Measurements from ENCODE around the gene SERPINA5. TPM values are rescaled to one million over a fixed set of nuclear protein-coding genes. Genes with fewer than 3 reads are reported as not detected.

Gene SERPINA5
- total RNA-seq, 1 experiment from 2014 or later = 0.35 TPM

GRCh38 chr14:94571950-94572349 lies 9.3 kb upstream of the SERPINA5 start:
- CTCF ChIA-PET = interaction anchor here (4.8 kb wide), 1 partner anchor 23 kb away, joined by 31 read pairs; no protein-coding TSS in a partner anchor
- H3K4me3 Mint-ChIP-seq (ENCODE audit: unreplicated experiment) = no peak overlapping the region
- intact Hi-C loops (cut with micrococcal nuclease) = no loop called here
- no peak for TF ChIP-seq CTCF (IDR thresholded peaks at IDR 0.05; ENCODE audit: unreplicated experiment)
- BruUV-seq (replicated peaks) = no TSS peak
- peaks cover 8% of the 10 kb centered on the region for H3K4me1 Mint-ChIP-seq (ENCODE audit: insufficient read depth, unreplicated experiment)
- DNase-seq (ENCODE audit: unreplicated experiment) = peak; percentile 75
- H3K27me3 Mint-ChIP-seq (ENCODE audit: insufficient read depth, unreplicated experiment) = no peaks in the 10 kb centered on the region
- peak overlapping the region; percentile 4 for H3K27ac Mint-ChIP-seq (ENCODE audit: low read depth, unreplicated experiment)
- H3K9me3 Mint-ChIP-seq (ENCODE audit: unreplicated experiment) = no peaks in the 10 kb centered on the region
- POLR2A ChIA-PET = no interaction called here
- H3K36me3 Mint-ChIP-seq (ENCODE audit: insufficient read depth, unreplicated experiment) = no peaks in the 10 kb centered on the region

- Mint-ChIP-seq H3K4me3 (ENCODE audit: unreplicated experiment) (no peak overlapping the region), H3K27ac (ENCODE audit: low read depth, unreplicated experiment) (peak overlapping the region; percentile 4), H3K27me3 (ENCODE audit: insufficient read depth, unreplicated experiment) (no peaks in the 10 kb centered on the region), H3K9me3 (ENCODE audit: unreplicated experiment) (no peaks in the 10 kb centered on the region), H3K4me1 (ENCODE audit: insufficient read depth, unreplicated experiment) (peaks cover 8% of the 10 kb centered on the region), H3K36me3 (ENCODE audit: insufficient read depth, unreplicated experiment) (no peaks in the 10 kb centered on the region)
- ChIA-PET POLR2A (interaction anchor here (0.5 kb wide), 1 partner anchor 28 kb away, joined by 4 read pairs; no protein-coding TSS in a partner anchor), CTCF (interaction anchor here (0.8 to 4.8 kb wide), 2 partner anchors 24 to 28 kb away, joined by 3 to 31 read pairs; no protein-coding TSS in a partner anchor)
- no peak for DNase-seq (ENCODE audit: unreplicated experiment)
- intact Hi-C loops (cut with micrococcal nuclease) = no loop called here
- no TSS peak for BruUV-seq (replicated peaks)
- TF ChIP-seq CTCF (IDR thresholded peaks at IDR 0.05; ENCODE audit: unreplicated experiment) = no peak
Measured at GRCh38 chr14:94572637-94573303, 8.5 kb upstream of the SERPINA5 start.

DNA sequence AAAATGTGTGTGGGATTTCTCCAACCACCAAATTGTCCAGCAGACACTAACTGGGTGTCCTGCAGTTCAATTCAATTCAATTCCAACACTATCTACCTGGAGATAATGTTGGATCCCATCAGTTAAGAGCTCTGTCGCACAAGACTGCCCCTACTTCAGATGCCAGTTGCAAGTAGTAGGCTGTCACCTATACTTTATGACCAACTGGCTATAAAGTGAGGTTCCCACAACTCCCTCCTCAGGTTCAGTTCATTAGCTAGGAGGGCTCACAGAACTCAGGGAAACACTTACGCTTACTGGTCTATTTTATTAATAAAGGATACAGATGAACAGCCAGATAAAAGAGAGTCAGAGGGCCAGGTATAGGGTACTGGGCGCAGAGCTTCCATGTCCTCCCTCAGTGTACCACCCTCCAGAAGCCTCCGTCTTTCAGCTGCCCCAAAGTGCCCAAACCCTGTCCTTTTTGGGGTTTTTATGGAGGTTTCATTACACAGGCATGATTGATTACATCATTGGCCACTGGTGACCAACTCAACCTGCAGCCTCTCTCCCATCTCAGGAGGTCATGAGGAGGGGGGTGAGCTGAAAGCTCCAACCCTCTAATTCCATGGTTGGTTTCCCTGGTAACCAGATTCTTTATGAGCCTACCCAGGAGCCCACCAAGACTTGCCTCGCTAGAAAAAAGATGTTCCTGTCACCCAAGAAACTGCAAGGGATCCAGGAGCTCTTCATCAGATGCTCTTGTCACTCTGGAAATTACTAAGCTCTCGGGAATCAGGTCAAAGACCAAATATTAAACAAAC lies 7.5 kb upstream of the SERPINA5 start:
- H3K27ac Mint-ChIP-seq (ENCODE audit: low read depth, unreplicated experiment) = no peak overlapping the region
- BruUV-seq (replicated peaks) = no TSS peak
- no peak for DNase-seq (ENCODE audit: unreplicated experiment)
- POLR2A ChIA-PET = no interaction called here
- TF ChIP-seq CTCF (IDR thresholded peaks at IDR 0.05; ENCODE audit: unreplicated experiment) = no peak
- H3K4me3 Mint-ChIP-seq (ENCODE audit: unreplicated experiment) = no peak overlapping the region
- no peaks in the 10 kb centered on the region for H3K27me3 Mint-ChIP-seq (ENCODE audit: insufficient read depth, unreplicated experiment)
- H3K4me1 Mint-ChIP-seq (ENCODE audit: insufficient read depth, unreplicated experiment) = peaks cover 8% of the 10 kb centered on the region
- CTCF ChIA-PET = interaction anchor here (0.5 to 4.8 kb wide), 4 partner anchors 12 to 26 kb away, joined by 3 to 31 read pairs (median 4); no protein-coding TSS in a partner anchor
- no peaks in the 10 kb centered on the region for H3K9me3 Mint-ChIP-seq (ENCODE audit: unreplicated experiment)
- no peaks in the 10 kb centered on the region for H3K36me3 Mint-ChIP-seq (ENCODE audit: insufficient read depth, unreplicated experiment)
- intact Hi-C loops (cut with micrococcal nuclease) = no loop called here

- ChIA-PET POLR2A (no interaction called here), CTCF (interaction anchor here (0.6 to 4.8 kb wide), 3 partner anchors 12 to 25 kb away, joined by 3 to 31 read pairs (median 4); no protein-coding TSS in a partner anchor)
- intact Hi-C loops (cut with micrococcal nuclease) = no loop called here
- Mint-ChIP-seq H3K36me3 (ENCODE audit: insufficient read depth, unreplicated experiment) (no peaks in the 10 kb centered on the region), H3K27me3 (ENCODE audit: insufficient read depth, unreplicated experiment) (no peaks in the 10 kb centered on the region), H3K9me3 (ENCODE audit: unreplicated experiment) (no peaks in the 10 kb centered on the region), H3K4me3 (ENCODE audit: unreplicated experiment) (no peak overlapping the region), H3K4me1 (ENCODE audit: insufficient read depth, unreplicated experiment) (peaks cover 8% of the 10 kb centered on the region), H3K27ac (ENCODE audit: low read depth, unreplicated experiment) (no peak overlapping the region)
- no TSS peak for BruUV-seq (replicated peaks)
- TF ChIP-seq CTCF (IDR thresholded peaks at IDR 0.05; ENCODE audit: unreplicated experiment) = no peak
- no peak for DNase-seq (ENCODE audit: unreplicated experiment)
Measured at GRCh38 chr14:94574336-94574735, 6.9 kb upstream of the SERPINA5 start.
